Posterior cingulate gyrus (tissue), 11 donors: Measurements from ENCODE around the gene CHKA.

ENCODE experiments used
- DNase-seq, 10 donors: peaks; one replicate each; pipeline versions ENCODE4 v3.0.0 to v3.0.0-alpha.2; 2020 to 2021; ENCODE audit warnings: mixed read lengths in 3 of 10
- intact Hi-C: fragments of 100-400 bp; cut with DNase I; formaldehyde crosslinking; loops from one replicate; pipeline ENCODE4 v1.15.1; 2023

CHKA gene

GRCh38 chr11:68038226-68038717 lies 82.9 kb downstream of the CHKA start:
- DNase-seq: peak in 2 of 10 donors; percentile 67 to 78
- intact Hi-C loops: loop anchor here (10.0 kb wide), 1 partner anchor 77 kb away; no protein-coding TSS in a partner anchor

DNA sequence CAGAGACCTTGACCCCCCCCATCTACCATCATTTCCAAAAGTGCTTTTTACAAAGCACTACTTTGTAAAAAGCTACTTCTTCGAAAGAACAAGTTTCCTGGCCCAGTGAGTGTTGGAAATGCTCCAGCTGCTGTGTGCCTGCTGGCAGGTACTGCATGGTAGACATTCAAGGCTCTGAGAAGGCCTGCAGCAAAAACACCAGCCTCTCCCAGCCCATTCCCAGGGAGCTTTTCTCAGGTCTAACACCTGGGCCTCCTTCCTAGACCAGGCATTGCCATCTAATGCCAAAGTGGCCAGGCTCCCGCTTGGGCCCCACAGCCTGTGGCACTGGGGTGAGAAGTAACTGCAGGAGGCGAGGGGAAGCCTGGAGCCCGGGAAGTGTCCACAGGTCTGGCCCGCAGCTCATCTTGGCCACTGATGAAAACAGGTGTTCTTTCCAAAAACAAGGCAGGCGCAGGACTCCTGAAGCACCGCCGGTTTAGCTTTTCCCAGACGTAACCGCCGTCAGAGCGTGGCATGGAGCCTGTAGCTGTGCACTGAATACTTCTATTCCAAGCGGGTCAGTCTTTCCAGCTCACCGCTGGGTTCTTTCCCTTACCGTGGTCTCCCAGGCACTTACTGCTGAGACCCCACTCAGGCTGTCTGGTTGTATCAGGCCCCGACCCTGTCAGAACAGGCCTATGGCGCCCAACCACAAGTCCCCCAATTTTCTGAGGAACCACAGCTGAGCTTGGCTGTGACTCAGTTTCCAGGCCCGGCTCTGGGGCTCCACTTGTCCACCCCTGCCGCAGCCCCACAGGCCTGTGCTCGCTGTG lies 83.6 kb downstream of the CHKA start:
- intact Hi-C loops: loop anchor here (10.0 kb wide), 1 partner anchor 77 kb away; no protein-coding TSS in a partner anchor
- DNase-seq: peak in 2 of 10 donors; percentile 57 to 78

- intact Hi-C loops: loop anchor here (10.0 kb wide), 1 partner anchor 78 kb away; no protein-coding TSS in a partner anchor
- peak in 2 of 10 donors; percentile 83 to 89 for DNase-seq
Measured at GRCh38 chr11:68036717-68037239, 84.4 kb downstream of the CHKA start.

DNA sequence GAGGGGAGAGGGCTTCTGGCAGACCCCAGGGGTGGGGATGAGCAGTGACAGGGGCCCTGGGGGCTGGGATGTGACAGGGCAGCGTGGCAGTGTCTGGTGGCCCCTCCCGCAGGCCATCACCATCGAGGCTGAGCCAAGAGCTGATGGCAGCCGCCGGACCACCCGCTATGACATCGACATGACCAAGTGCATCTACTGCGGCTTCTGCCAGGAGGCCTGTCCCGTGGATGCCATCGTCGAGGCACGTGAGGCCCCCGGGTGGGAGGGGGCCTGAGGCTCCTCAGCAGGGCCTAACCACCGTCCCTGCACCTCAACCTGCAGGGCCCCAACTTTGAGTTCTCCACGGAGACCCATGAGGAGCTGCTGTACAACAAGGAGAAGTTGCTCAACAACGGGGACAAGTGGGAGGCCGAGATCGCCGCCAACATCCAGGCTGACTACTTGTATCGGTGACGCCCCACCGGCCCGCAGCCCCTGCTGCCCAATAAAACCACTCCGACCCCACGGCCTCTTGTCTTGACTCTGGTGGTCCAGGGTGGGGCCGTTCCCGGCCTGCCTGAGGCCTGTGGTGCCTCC lies 85.0 kb downstream of the CHKA start:
- DNase-seq: peak in 2 of 10 donors; percentile 79 to 85
- intact Hi-C loops: loop anchor here (10.0 kb wide), 1 partner anchor 79 kb away; no protein-coding TSS in a partner anchor

GRCh38 chr11:68035266-68035876 lies 85.8 kb downstream of the CHKA start:
- intact Hi-C loops: loop anchor here (10.0 kb wide), 1 partner anchor 79 kb away; no protein-coding TSS in a partner anchor
- peak in 1 of 10 donors; percentile 56 for DNase-seq

DNA sequence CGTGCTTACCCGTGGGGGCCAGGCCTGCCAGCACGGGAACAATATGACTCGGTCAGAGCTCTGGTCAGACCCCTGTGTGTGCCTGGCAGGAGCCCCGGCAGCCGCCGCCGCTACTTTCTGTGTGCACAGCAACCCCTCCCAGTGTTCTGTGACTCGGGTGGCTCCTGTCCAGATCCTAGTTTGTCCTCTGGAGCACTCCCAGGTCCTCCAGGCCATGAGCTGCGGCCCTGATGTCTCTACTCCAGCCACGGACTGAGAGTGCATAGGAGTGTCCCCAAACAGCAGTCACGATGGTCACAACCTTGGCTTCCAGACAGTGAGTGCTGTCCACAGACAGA lies 87.5 kb downstream of the CHKA start:
- DNase-seq: no peak
- intact Hi-C loops: loop anchor here (5.0 to 10.0 kb wide), 2 partner anchors 81 to 174 kb away; no protein-coding TSS in a partner anchor

- intact Hi-C loops: loop anchor here (5.0 to 10.0 kb wide), 2 partner anchors 82 to 174 kb away; no protein-coding TSS in a partner anchor
- no peak for DNase-seq
Measured at GRCh38 chr11:68032997-68033707, 88.0 kb downstream of the CHKA start.

GRCh38 chr11:68032003-68032402 lies 89.2 kb downstream of the CHKA start:
- intact Hi-C loops: loop anchor here (5.0 to 10.0 kb wide), 2 partner anchors 83 to 175 kb away; no protein-coding TSS in a partner anchor
- DNase-seq: no peak

GRCh38 chr11:68031144-68031464 lies 90.1 kb downstream of the CHKA start:
- intact Hi-C loops: loop anchor here (5.0 to 10.0 kb wide), 2 partner anchors 84 to 176 kb away; no protein-coding TSS in a partner anchor
- no peak for DNase-seq

- intact Hi-C loops: loop anchor here (5.0 to 10.0 kb wide), 2 partner anchors 84 to 177 kb away; no protein-coding TSS in a partner anchor
- peak; percentile 90 to 99 (median 98) for DNase-seq
Measured at GRCh38 chr11:68030318-68031143, 90.7 kb downstream of the CHKA start, which contains the start of gene NDUFS8. TSS of gene NDUFS8 (plus strand) at chr11:68030681. CDS start at chr11:68032152, 1,471 bp downstream.

DNA sequence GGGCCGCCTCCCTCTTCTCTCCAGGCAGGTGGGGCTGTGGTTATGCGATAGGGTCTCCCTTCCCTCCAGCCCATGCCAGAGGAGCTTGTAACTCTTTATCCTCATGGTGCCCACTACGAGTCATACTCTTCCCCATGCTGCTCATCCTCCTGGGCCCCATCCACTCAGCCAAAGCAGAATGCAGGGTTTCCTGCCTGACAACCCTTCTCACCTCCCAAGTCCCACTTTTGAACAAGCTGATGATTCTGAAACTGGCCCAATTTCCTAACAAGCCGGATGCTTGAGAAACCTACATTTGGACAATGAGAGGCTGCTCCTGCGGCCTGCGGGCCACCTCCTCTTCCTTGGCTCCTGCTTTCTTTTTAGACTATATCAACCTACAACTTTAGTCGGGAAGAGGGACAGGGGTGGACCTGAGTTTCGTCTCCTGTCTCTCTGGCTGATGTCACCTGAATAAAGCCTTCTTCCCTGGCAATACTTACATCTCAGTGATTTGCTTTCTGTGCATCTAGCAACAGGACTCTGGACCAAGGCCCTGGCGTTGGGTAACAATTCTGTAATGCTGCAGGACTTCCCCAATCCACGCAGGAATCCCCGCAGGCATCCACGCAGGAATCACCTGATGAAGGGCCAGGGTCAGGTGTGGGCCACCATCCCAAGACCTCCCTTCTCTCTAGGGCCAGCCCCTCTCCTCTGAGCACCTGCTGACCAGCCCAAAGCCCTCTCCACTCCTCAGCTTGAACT lies 92.2 kb downstream of the CHKA start:
- no peak for DNase-seq
- intact Hi-C loops: no loop called here

GRCh38 chr11:68027667-68028066 lies 93.5 kb downstream of the CHKA start:
- DNase-seq: no peak
- intact Hi-C loops: no loop called here

GRCh38 chr11:68026391-68027105 lies 94.6 kb downstream of the CHKA start:
- intact Hi-C loops: no loop called here
- no peak for DNase-seq

DNA sequence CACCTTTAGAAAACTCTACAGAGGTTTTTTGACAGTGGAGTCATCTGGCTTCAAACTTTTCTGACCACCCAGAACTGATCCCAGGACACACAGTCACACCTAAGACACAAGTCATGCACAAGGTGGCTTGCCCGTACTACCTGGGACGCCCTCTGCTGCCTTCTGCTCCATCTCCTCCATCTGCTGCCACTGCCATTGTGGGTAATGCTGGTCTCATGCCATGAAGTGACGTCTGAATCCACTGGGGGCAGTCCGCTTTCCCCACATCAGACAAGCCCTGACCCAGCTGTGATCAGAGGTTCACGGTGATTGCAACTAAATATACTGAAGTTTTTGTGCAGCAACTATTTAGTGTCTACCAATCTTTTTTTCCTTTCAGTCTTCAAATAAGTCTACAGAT lies 96.1 kb downstream of the CHKA start:
- intact Hi-C loops: no loop called here
- no peak for DNase-seq

- DNase-seq: no peak
- intact Hi-C loops: no loop called here
Measured at GRCh38 chr11:68024508-68024907, 96.7 kb downstream of the CHKA start.

DNA sequence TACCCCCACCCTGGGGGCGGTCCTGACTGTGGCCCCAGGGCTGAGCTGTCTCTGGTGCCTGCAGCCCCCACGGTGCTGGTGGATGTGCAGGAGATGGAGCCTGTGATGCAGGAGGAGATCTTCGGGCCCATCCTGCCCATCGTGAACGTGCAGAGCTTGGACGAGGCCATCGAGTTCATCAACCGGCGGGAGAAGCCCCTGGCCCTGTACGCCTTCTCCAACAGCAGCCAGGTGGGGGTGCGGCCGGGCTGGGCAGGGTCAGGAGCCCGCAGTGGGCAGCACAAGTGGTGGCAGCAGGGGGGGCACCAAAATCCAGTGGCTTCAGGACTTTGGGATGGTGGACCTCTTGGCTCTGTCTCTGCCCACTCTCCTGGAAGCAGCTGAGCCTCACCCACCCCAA lies 98.7 kb downstream of the CHKA start:
- no peak for DNase-seq
- intact Hi-C loops: no loop called here

GRCh38 chr11:68021167-68021787 lies 99.9 kb downstream of the CHKA start:
- intact Hi-C loops: no loop called here
- no peak for DNase-seq
